ENCODE results near the gene ABCC4.

The ABCC4 gene

DNA sequence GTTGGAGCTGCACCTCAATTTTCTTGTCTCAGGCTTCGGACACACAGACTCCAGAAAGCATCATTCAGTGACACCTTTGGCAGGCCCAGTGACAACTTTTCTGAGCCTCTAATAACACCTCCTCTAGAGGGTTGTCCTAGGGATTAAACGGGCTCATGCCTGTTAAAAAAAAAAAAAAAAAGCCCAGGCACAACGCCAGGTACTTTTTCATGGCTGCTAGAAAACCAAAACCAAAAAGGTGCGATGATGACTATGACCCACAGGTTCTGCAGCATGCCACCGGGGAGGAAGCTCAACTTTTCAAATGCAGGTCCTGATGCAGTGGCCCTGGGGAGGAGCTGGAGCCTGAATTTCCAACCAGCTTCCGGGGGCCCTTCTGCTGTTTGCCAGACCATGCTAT is 184.2 kb downstream of the ABCC4 start:
- no peak overlapping the region for H3K4me3 ChIP-seq (ENCODE audit: low read length)
- no peak for DNase-seq (ENCODE audit: low read depth)
- TF ChIP-seq, protein P1, sequence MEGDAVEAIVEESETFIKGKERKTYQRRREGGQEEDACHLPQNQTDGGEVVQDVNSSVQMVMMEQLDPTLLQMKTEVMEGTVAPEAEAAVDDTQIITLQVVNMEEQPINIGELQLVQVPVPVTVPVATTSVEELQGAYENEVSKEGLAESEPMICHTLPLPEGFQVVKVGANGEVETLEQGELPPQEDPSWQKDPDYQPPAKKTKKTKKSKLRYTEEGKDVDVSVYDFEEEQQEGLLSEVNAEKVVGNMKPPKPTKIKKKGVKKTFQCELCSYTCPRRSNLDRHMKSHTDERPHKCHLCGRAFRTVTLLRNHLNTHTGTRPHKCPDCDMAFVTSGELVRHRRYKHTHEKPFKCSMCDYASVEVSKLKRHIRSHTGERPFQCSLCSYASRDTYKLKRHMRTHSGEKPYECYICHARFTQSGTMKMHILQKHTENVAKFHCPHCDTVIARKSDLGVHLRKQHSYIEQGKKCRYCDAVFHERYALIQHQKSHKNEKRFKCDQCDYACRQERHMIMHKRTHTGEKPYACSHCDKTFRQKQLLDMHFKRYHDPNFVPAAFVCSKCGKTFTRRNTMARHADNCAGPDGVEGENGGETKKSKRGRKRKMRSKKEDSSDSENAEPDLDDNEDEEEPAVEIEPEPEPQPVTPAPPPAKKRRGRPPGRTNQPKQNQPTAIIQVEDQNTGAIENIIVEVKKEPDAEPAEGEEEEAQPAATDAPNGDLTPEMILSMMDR (conservative IDR thresholded peaks at IDR 0.05; ENCODE audit: low read length) = no peak

DNA sequence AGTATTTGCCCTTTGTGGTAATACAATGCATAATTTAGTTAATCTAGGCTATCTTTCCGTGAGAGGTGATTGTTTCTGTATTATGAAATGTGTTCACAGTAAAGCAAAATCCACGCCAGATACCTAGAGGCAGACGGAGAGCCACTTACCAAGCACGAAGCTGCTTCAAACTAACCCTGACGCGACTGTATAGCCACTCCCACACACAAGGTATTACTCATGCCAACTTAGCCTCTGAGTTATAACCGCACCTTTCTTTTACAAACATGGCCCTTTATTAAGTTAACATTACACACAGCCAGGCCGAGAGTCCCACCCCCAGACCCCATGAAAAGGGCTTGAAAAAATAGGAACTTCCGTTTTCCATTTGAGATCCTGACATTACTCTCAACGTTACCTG is 185.7 kb downstream of the ABCC4 start:
- no peak for DNase-seq (ENCODE audit: low read depth)
- H3K4me3 ChIP-seq (ENCODE audit: low read length) = no peak overlapping the region
- TF ChIP-seq, protein P1 (conservative IDR thresholded peaks at IDR 0.05; ENCODE audit: low read length) = no peak

DNA sequence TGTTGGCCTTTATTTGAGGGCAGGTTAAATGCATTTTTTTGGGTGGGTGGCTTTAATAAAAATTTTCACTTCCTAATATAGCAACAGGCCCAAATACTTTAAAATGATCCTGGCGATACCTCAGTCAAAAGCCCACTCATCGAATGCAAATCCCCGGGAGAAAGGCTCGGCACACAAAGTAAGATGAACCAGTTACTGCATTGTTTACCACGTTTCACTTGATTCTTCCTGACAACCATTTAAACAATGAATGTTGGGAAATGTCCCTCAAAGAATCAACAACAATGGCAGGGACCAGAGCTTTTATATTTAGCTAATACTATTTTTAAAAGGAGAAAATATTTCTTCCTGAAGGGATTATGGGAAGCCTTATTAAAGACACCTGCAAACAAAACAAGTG is 187.7 kb downstream of the ABCC4 start:
- DNase-seq (ENCODE audit: low read depth) = no peak
- no peak overlapping the region for H3K4me3 ChIP-seq (ENCODE audit: low read length)
- TF ChIP-seq, protein P1 (conservative IDR thresholded peaks at IDR 0.05; ENCODE audit: low read length) = no peak

DNA sequence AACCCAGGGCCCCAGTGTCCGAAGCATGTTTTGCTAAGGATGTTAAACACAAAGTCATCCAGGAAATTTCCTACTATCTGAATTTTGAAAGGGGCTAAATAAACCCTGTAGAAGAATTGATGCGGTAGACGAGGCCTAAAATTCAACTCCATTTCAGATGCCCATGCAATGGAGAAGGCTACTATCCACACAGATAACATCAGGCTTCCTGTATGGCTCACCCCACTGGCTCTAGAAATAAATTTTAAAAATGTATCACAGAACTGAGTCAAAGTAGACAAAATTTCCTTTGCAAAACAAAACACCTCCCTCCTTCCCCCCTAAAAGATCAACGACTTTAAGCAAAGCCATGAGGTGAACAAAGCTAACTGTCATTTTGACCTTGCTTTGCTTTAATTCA is 188.4 kb downstream of the ABCC4 start:
- no peak overlapping the region for H3K4me3 ChIP-seq (ENCODE audit: low read length)
- DNase-seq (ENCODE audit: low read depth) = no peak
- TF ChIP-seq, protein P1 (conservative IDR thresholded peaks at IDR 0.05; ENCODE audit: low read length) = no peak

DNA sequence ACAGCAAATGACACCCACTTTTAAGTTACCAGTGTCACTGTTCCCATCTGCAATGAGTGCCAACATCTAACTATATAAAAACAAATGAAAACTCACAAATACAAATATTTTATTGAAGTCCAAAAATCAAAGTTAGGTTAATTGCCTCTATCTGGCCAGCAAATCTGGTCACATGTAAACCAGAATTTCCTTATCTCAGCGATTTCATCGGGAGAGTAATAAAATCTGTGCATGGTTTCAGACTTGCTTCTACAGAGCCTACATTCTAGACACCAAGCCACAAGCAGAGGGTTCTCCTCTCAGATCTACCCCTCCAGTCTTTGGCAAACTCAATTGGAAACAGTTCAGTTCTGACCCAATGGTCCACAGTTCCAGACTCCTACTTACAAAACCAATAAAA is 189.6 kb downstream of the ABCC4 start:
- DNase-seq (ENCODE audit: low read depth) = no peak

DNA sequence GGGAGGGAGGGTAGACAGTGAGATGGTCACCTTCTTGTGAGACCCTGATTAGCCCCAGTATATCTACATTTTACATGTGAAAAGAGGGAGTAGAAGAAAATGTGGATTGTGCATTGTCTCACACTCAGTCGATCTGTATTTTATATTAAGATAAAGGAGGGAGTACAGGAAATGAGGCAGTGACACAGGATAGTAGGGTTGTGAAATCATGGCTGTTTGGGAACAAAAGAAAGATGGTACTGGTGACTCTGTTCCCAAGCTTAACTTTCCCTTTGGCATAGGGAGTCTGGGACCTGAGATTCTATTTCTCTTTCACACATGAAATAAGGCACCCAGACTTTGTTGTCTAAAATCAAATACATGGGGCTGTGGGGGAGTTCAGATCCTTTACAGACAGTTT is 194.7 kb downstream of the ABCC4 start:
- DNase-seq (ENCODE audit: low read depth) = no peak
- TF ChIP-seq, protein P1 (conservative IDR thresholded peaks at IDR 0.05; ENCODE audit: low read length) = no peak
- H3K4me3 ChIP-seq (ENCODE audit: low read length) = no peak overlapping the region

More for the DNA sequence above, 189.6 kb downstream of the ABCC4 start:
- H3K4me3 ChIP-seq (ENCODE audit: low read length) = no peak overlapping the region
- TF ChIP-seq, protein P1 (conservative IDR thresholded peaks at IDR 0.05; ENCODE audit: low read length) = no peak

DNA sequence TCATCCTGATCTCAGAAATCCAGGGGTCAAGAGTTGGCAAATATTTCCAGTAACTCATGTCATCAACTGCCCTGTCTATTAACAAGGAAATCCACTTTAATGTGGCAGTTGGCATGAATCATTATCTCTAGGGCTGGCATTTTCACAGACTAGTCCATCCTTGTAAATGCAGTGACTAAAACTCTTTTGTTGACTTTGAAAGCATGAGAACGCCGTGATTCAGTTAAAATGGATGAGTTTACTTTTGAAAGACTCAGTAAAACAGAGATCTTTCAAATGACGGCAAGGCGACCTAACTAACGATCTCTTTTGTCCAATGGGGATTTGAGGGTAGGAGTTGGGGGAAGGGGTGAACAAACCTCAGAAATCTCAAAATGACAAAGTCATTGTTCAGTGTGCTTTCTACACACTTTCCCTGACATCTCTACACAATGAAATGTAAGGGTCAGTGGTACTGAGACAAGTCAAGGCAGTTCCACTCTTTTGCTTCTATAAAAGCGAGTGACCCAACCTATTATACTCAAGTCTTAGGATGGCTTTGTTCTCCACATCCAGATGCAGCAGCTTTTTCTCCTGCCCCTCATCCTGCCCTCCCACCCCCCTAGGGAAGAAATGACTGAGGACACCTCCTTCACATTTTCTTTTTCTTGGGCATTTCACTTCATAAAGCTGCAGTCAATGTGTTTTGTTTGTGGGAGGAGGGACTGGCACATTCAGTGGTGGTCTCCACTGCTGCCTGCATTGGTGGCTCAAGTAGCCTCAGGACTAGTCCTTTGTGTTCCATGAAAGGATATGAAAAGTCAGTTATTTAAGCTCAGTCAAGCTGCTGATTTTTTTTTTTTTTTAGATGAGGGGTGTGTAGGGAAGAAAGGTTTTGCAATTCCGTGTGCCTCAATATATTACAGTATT is 200.5 kb downstream of the ABCC4 start:
- TF ChIP-seq, protein P1 (conservative IDR thresholded peaks at IDR 0.05; ENCODE audit: low read length) = no peak
- DNase-seq (ENCODE audit: low read depth) = peak; percentile 28
- no peak overlapping the region for H3K4me3 ChIP-seq (ENCODE audit: low read length)
